Inflammatory macrophage treated with lipopolysaccharide for 1 hour (primary cell): ENCODE results near the gene LAMA3.

ENCODE experiments used
- DNase-seq, 2 donors: peaks; one replicate each; pipeline ENCODE4 v3.0.0-alpha.2; 2020 to 2022

Gene LAMA3

DNA sequence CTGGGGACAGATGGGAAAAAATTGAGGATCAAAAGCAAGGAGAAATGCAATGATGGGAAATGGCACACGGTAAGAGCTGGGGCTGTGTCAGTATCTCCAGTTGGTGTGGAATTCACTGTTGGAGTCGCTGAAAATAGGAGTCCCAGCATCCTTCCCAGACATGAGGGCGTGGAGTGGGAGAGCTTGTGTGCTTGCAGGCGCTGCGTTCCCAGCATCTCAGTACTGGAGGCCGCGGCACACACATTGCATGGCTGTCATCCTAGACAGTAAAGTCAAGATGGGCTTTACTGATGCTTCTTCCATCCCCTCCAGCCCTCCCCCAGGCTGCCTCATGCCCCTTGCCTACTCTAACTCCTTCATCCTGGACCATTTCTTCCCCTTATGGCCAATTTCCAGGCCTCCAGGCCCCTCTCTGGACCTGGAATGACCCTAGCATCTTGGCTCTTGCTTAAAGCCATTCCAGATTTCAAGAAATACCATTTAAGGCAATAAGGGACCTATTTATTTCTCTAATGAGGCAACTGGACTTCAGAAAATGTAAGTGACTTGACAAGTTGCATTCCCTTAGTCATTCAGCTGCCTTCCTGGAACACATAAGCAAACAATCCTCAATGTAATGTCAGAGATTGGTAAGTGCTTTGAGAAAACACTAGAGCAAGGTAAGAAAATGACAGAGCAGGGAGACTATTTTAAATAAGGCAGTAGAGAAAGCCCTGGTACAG is 254.8 kb downstream of the LAMA3 start:
- no peak for DNase-seq

DNA sequence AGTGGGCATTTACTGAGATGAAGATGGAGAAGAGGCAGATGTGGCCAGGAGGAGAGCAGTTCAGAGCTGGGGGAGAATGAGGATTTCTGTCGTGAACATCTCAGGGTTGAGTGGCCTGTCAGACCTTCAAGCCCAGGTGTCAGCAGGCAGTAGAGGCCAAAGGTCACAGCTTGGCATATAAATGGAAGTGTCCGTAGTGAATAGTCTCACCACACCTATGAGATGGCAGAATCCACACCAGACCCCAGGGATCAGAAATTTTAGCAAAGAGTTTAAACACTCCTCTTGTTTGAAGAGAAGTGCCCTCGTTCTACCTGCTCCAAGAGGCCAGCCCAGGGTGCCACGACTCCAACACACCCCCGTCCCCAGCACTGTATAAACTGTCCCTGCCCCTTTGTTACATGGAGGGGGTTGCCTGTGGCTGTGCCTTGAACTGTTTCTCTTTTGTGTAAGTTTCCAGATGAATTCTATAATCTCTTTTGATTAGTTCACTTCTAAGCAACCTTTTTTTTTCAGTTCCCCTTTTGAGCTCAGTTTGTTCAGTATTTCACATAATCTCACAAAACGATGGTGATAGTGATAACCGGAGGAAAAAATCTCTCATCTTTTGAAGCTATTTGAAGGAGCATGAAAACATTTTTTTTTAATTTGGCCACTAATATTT is 256.3 kb downstream of the LAMA3 start:
- no peak for DNase-seq

DNA sequence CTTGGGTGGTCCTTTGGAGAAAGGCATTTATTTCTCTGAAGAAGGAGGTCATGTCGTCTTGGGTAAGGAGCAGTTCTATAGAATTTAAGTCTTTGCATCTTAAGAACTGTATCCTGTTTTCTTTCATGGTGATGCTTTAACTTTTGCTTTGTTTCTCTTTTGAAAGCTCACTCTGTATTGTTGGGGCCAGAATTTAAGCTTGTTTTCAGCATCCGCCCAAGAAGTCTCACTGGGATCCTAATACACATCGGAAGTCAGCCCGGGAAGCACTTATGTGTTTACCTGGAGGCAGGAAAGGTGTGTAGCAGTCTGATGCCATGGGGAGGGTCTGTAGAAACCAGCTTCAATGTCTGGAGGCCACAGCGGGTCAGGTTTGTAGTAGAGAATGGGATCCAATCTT is 260.6 kb downstream of the LAMA3 start:
- DNase-seq: no peak

DNA sequence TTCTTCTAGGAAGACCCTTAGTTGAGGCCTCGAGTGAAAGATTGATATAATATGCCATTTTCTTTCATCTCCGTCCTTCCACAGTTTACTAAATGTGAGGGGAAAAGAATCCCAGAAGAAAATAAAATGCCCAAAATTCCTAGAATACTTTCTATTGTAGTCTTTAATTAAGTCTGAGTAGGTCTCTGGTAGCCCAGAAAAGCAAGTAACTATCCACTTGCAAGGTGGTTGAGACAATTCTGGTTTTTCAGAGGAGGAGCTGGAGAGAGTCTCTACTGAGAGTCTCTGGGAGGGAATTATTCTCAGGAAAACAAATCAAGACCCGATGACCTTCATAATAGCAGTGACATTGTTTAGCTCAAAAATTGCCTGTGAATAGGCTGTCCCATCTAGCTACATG is 261.4 kb downstream of the LAMA3 start:
- no peak for DNase-seq

DNA sequence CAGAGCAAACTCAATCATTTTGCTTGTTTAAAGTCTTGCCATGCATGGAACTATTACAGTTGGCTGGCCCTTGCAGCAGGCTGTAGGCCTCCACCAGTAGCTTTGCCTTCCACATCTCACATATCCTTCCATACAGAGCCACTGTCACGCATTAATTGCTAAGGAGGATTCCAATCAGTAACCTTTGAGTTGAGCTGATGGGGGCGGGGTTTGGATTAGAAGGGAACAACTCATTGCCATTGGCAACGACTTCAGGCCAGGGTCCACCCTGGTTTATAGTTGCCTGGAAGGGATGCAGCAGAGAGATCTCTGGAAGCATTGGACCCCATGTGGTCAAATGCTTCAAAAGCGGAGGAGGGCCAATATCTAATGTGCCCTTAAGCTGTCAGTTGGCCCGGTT is 262.0 kb downstream of the LAMA3 start:
- DNase-seq: no peak

DNA sequence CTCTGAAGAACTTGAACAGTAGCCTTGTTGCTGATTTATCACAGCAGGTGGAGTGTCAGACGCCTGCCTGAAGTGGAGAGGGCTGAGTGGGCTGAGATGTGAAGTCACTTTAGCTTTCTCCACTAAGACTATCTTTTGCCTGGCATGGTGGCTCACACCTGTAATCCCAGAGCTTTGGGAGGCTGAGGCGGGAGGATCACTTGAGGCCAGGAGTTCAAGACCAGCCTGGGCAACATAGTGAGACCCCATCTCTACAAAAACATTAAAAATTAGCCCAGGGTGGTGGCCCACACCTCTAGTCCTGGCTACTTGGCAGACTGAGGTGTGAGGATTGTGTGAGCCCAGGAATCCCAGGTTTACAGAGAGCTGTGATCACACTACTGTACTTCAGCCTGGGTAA is 264.7 kb downstream of the LAMA3 start:
- DNase-seq: no peak

DNA sequence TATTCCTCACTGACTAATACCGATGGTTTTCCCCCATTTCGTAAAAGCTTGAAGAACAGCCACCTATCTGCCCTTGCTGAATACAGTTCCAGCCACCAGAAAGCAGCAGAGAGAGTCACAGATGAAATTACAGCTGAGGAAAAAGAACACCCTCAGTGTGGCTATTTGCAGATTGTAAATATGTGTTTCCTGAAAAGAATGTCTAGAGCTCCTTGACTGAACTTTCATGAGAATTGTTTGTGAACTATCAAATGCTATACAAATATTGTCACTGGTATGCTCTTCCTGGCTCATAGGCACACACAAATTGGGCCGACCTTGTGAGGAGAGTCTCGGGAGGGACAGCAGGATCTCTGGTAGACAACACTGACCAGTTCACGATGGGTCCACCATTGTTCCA is 267.2 kb downstream of the LAMA3 start:
- no peak for DNase-seq

DNA sequence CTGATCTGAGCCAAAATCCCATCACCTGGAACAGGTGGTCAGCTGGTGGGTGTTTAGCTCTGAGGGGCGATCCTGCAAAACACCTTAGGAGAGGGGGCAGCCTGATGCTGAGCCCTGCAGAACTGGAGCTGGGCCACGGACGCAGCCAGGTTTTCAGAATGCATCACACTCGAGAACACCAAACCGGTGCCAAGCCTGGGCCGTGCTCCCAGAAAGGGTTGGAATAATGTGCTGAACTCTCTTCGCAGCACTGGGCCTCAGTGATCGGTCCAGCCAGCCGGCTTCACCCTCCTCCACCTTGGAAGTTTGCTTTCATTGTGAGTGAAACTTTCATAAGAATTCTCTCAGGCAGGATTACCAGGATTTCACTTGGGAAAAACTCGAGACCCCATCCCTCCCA is 268.8 kb downstream of the LAMA3 start:
- no peak for DNase-seq

DNA sequence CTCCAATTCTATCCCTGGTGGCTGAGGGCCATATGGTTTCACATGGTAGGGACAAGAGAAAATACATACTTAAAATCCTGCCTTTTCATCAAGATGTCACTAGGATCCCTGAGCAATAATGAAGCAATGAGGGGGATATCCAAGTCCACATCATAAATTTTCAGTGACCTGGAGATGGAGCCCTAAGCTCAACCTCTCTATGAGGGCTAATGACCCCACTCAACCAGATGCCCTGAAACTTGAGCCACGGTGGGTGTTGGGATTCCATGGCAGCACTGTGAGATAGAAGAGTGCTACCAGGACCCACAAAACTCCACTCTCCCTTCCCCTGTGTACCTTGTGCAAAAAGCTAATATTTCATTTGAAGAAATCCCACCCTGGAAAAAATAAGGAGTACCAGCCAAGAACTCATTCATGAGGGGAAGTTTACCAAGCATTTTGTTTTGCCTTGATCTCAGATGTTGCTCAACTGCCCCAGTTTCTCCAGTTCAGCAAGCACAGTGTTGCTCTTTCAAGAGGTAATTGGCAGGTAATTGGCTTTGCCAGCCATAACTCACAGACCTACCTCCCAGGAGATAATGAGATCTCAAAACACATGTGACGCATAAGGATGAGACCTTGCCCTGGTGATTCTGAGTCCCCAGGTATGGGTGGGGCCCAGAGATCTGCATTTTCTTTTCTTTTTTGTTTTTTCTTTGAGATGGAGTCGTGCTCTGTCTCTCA is 274.4 kb downstream of the LAMA3 start:
- DNase-seq: no peak

DNA sequence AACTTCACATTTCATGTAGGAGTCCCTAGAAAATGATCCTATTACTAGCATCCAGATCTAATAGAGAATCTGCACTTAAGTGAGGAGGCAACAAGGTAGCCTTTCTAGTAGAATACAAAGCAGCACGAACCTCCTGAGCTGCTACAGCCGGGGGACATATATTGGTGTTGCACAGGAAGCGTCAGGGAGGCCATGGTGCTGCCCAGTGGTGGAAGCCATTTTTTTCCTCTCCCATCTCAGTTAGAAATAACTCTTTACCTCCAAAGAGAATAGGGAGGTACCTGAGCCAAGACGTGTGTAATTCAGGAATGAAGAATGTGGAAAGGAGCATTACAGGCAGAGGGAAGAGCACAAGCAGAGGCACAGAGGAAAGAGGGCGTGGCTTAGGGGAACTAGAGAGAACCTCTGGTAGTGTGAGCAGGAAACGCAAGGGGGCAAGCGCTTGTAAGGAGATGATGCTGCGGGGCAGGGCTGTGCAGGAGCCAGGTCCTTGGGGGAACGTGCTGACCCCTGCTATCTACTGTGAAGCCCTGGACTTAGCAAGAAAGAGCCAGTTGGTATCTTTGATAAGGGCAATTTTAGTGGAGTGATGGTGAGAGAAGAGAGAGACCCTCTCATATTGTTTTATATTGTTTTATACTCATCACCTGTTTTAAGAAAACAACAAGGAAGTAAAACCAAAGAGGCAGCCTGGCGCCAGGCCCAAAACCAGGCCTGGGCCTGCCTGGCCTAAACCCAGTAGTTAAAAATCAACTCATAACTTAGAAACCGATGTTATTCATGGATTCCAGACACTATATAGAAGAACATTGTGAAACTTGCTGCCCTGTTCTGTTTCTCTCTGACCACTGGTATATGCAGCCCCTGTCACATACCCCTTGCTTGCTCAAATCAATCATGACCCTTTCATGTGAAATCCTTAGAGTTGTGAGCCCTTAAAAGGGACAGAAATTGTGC is 275.3 kb downstream of the LAMA3 start:
- no peak for DNase-seq

DNA sequence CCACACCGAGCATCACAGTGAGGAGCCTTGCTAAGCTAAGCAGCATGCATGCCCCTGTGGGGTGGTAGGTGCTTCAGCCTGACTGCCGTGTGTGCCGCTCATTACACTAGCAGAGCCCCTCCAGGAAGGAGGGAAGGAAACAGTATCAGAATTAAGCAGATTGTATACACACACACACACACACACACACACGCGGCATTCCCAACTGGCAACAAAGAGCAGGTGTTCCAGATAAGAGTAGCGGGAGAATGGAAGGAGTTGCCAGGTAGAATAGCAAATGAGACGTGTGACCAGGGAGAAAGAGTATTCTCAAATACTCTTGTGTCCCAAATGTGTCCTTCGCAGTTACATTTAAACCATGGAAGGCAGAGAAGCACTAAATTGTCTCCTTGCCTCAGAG is 277.7 kb downstream of the LAMA3 start:
- no peak for DNase-seq

DNA sequence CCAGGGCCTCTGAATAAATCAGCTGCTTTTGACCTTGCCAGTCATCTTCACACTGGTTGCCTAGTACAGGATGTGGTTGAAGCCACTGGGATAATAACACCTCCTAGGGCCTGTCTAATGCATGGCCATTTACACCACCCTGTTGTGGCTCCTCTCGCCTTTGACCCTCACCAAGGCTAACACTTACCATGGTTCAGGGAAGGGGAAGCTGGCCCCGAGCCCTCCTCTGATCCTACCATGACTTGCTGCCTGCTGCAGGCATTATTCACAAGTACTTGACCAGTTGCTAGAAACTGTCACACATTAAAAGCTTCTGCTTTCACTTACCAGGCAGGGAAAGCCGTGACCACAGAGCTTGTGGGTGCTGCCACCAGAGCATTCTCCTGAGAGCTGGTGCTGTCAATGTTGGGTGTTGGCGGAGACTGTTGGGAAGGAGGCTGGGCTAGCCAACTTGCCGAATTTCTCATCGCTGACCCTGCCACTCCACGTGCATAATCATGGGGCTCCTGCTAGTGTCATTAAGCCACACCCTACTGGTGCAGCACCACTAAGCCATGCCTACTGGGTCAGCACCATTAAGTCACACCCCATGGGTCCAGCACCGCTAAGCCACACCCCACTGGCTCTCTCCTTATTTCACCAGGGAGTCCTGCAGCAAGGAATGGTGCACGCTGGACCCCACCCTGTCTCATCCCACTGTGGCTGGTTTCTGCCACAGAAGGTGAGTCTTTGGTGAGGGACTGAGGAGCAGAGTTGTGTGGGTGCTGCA is 278.3 kb downstream of the LAMA3 start:
- DNase-seq: peak; percentile 66 to 83

DNA sequence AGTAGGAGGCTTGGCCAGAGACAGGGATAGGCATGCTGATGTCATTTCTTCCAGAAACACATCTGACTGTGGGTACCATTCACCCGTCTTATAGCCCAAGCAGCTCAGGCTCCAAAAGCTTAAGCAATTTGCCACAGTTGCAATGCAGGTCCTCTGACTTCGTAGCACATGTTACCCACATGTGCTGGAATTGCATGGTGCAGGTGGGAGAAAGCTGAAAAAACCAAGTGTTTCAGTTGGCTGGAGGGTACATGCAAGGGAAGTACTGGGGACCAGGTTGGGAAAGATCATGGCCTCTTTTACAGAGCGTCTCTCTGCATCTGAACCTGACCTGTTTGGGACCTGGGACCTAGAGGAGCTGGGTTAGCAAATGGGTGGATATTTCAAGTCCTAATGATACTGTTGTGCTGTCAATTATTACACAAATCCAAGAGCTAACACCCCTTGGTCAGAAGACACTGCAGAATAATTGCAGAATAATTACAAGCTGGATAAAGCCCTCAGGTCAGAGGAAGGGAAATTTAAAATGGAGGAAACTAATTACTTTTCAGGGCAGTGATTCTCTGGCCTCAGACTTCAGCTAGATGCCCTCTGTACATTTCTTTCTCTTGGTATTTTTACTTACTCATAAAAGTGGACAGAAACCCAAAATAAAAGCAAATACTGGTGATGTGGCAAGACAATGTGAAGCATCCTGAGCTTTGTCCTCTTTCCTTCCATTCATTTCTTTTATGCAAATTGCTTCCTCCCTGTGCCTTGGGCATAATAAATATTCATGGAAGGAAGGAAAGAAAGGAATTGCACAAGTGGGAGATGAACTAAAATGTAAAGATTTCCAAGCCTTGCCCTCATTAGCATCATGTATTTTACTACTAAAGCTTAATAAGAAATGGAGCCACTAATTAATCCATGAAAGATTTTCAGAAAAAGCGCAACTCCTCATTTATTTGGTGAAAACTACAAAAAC is 279.7 kb downstream of the LAMA3 start:
- no peak for DNase-seq

DNA sequence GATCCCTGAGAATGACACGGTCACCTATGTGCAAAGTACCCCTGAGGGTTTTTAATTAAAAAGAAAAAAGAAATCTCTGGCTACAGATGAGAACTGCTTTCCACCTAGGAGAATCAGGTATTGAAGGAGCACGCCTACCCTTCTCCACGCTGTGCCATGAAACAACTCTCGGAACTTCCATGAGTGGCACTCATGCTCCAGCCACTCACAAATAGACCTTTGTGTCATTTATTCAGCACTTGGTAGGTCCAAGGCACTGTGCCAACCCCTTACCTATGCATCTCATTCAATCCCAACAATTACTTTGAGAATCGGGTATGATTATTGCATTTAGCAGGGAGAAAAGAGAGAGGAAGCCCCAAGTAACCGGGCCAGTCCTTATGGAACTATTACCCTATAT is 280.4 kb downstream of the LAMA3 start:
- DNase-seq: no peak

DNA sequence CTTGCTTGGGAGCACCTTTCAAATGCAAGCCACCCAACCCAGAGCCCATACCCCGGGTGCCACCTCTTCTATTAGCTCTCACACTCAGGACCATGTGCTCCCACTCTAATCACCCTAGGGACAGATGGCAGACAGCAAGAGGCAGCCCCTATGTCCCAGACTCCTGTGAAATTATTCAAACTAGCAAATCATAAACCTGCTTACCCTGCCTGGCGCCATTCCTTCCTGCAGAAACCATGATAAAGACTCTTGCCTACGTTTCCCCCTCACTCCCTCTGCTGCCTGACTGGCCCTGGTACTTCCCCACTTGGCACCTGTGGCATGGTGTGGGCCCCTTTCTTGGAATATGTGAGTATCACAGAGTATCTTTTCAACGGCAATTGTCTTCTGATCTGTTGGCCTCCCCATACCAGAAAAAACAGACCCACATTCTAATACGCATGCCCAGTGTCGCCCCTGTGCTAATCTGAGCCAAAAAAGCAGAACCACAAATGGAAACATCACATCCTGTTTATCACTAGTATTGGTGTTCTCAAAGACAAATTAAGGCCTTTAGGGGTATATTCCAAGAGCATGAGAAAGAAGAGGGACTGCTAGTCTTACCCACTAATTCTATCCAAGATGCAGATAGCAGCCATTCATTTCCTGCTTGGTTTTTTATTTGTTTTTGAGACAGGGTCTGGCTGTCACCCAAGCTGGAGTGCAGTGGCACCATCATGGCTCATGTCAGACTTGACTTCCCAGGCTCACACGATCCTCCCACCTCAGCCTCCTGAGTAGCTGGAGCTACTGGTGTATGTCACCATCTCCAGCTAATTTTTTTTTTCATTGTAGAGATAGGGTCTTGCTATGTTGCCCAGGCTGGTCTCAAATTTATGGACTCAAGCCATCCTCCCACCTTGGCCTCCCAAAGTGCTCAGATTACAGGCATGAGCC is 281.2 kb downstream of the LAMA3 start:
- DNase-seq: peak in 1 of 2 donors; percentile 21

DNA sequence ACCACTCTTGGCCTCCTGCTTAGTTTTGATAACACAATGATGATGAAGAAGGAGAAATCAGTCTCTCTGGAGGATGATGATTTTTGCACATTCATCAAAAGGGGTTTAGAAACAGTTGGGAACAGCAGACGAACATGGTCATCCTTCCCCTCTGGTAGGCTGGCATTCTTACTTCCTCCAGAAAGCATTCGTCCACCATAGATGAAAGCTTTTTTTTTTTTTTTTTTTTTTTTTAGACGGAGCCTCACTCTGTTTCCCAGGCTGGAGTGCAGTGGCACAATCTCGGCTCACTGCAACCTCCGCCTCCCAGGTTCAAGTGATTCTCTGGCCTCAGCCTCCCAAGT is 281.8 kb downstream of the LAMA3 start:
- DNase-seq: no peak

DNA sequence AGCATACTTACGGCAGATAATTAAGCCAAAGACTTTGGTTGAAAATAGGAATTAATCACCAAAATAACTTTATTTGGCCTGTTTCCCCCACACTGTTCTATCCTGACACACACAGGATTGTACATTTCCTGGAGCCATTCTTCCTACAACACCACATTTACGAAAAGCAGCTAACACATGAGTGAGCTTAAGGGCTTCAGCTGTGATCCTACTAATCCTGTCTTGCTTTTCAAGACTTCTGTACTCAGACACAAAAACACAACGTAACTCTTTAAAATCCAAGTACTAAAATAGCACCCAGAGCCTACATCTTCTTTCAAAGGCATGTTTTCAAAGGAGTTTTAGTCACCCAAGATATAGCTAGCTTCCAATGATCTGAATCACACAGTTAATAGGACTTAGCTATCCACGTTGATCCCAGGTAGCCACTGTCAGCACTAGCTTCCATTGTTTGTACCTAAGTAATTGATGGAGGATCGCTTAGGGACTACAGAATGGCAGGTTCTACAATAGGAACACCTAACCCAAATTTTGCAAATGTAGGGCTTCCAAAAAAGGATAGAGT is 282.5 kb downstream of the LAMA3 start:
- no peak for DNase-seq

DNA sequence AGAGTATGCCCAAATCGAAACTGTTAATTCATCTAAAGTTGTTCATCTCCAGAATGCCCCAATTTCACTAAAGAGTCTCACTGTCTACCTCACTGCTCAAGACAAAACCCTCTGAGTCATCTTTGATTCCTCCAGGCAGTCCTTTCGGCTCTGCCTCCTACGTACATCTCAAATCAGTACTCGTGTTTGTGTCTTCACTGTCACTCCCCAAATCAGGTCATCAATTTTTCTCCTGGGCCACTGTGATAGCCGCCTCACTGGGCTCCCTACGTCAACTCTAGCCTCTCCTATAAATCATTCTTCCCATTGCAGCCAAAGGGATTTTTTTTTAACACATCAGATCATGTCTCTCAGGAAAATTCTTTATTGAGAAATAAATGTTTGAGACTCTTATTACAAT is 283.2 kb downstream of the LAMA3 start:
- DNase-seq: no peak

DNA sequence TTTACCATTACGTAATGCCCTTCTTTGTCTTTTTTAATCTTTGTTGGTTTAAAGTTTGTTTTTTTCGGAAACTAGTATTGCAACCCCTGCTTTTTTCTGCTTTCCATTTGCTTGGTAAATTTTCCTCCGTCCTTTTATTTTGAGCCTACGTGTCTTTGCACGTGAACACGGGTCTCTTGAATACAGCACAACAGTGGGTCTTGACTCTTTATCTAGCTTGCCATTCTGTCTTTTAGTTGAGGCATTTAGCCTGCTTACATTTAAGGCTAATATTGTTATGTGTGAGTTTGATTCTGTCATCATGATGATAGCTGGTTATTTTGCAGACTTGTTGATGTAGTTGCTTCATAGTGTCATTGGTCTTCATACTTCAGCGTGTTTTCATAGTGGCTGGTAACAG is 287.9 kb downstream of the LAMA3 start:
- DNase-seq: no peak
